ENCODE data around the gene PPM1N.
A peak's percentile ranks its signal among the peaks of the same experiment; 100 is the strongest.

DNA sequence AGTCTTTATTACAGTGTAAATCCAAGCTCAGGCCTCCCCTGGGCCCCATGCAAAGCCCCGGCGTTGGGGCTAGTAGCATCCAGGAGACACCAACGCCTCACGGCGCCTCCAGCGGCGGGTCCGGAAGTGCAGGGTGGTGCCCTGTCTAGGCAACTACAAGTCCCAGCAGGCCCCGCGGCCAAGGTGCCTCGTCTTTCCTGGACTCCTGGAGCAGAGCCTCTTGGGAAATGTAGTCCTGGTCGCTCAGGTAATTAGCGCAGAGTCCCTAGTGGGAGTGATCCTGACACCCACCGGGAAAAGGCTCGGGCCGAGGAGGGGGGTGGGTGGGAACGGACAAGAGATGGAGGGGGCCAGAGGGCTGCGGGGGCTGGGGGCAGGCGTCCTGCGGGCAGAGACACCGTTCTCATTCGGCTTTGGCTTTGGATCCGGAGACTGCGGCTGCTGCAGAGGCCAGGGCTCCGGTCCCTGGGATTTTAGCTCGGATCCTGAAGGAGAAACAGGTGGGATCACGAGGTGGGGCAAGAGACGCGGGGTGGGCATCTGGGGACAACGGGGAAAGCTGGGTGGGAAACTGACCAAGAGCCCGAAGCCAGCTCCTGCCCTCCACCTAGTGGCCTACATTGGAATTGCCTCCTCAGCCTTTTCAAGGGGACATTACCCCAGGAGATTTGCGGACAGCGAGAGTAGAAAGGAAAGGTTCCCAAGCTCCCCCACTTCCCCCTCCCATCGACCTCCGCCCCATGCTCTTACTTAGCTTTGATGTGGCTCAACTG, 12.8 kb upstream of the PPM1N start:
- TF ChIP-seq, protein P1, sequence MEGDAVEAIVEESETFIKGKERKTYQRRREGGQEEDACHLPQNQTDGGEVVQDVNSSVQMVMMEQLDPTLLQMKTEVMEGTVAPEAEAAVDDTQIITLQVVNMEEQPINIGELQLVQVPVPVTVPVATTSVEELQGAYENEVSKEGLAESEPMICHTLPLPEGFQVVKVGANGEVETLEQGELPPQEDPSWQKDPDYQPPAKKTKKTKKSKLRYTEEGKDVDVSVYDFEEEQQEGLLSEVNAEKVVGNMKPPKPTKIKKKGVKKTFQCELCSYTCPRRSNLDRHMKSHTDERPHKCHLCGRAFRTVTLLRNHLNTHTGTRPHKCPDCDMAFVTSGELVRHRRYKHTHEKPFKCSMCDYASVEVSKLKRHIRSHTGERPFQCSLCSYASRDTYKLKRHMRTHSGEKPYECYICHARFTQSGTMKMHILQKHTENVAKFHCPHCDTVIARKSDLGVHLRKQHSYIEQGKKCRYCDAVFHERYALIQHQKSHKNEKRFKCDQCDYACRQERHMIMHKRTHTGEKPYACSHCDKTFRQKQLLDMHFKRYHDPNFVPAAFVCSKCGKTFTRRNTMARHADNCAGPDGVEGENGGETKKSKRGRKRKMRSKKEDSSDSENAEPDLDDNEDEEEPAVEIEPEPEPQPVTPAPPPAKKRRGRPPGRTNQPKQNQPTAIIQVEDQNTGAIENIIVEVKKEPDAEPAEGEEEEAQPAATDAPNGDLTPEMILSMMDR (IDR thresholded peaks at IDR 0.05), result peak; percentile 67 to 85 (median 76)
- TF ChIP-seq POLR2A (IDR thresholded peaks at IDR 0.05), result no peak
- TF ChIP-seq POLR2AphosphoS5 (IDR thresholded peaks at IDR 0.05), result peak in 2 of 4 donors; percentile 11 to 25
